OCI-M2 (cell line): ENCODE data around the gene ENO1.

Experiments
- DNase-seq: peaks from one replicate; lab custom pipeline; 2025; ENCODE audit not compliant: unreplicated experiment; lab: John Stamatoyannopoulos, UW

Gene ENO1

GRCh38 chr1:8814865-8815264 lies 63.6 kb downstream of the ENO1 start:
- DNase-seq: no peak

GRCh38 chr1:8813991-8814390 lies 64.5 kb downstream of the ENO1 start:
- no peak for DNase-seq

- no peak for DNase-seq
These were observed 65.3 kb downstream of the ENO1 start for GRCh38 chr1:8813016-8813763.

GRCh38 chr1:8812081-8812480 lies 66.4 kb downstream of the ENO1 start:
- DNase-seq: no peak
